Measurements from ENCODE around the gene SKAP1. TPM values are rescaled to one million over a fixed set of nuclear protein-coding genes. Genes with fewer than 3 reads are reported as not detected.

SKAP1 gene
- total and polyA plus RNA-seq, 2 of the 13 experiments (the other 11 are each of a cell fraction or from before 2014, with no cell fraction given) = 0.21 TPM; not detected in 1

DNA sequence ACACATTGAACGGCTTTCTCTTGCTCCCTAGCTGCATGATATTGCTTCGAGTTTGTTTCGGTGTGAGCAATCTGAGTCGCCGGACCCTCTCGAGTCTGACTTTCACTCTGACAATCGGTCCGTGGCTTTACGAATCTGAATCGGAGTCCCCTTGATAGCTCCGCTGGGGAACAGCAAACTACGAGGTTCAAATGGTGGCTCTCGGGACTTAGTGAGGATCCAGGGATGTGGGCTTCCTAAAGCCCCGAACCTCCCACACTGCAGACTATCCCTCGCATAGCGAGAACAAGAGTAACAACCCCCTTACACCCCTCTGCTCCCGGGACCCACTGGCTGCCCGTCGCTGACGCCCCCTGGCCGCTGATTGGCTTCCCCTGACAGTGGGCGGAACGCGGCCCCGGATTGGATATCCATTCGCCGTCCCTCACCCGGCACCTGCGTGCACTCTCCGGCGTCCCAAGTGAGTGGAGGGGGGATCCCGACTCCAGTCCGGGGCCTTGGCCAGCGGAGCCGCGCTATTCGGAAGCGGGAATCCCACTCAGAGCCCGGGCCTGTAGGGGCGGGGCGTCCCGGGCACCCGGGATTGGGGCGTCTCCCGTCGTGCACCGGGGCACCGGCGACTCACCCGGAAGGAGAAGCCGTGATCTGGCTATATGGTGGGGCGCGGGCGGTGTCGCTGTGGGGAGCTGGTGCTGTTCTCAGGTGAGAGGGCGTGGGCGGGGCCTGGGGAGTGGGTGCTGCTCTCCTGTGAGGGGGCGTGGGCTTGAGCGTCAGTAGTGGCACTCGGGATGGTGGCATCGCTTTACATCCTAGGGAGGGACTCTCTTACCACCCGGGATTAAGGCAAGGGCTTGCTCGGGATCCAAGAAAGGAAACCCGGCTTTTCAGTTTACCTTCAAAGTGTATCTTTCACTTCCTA, 322.6 kb downstream of the SKAP1 start, which contains the start of gene SNX11 (continued):
- TF ChIP-seq ZNF512 (CRISPR knock-in tag; IDR thresholded peaks at IDR 0.05) = no peak
- peak; percentile 97 for TF ChIP-seq THAP9 (CRISPR knock-in tag; IDR thresholded peaks at IDR 0.05; ENCODE audit: borderline replicate concordance)
- TF ChIP-seq CCAR2 (optimal IDR thresholded peaks at IDR 0.05; ENCODE audit: low read depth, low read length) = no peak
- TF ChIP-seq FOXA1 (IDR thresholded peaks at IDR 0.05) = no peak
- TF ChIP-seq FOXA1 (CRISPR knock-in tag; IDR thresholded peaks at IDR 0.05) = 0 out of 2 replicates have a peak, but pooled peaks have one; percentile 22
- peak; percentile 97 for TF ChIP-seq ELF4 (CRISPR knock-in tag; IDR thresholded peaks at IDR 0.05; ENCODE audit: borderline replicate concordance)
- TF ChIP-seq HES4 (CRISPR knock-in tag; IDR thresholded peaks at IDR 0.05; ENCODE audit: borderline replicate concordance) = no peak
- TF ChIP-seq, protein P1, sequence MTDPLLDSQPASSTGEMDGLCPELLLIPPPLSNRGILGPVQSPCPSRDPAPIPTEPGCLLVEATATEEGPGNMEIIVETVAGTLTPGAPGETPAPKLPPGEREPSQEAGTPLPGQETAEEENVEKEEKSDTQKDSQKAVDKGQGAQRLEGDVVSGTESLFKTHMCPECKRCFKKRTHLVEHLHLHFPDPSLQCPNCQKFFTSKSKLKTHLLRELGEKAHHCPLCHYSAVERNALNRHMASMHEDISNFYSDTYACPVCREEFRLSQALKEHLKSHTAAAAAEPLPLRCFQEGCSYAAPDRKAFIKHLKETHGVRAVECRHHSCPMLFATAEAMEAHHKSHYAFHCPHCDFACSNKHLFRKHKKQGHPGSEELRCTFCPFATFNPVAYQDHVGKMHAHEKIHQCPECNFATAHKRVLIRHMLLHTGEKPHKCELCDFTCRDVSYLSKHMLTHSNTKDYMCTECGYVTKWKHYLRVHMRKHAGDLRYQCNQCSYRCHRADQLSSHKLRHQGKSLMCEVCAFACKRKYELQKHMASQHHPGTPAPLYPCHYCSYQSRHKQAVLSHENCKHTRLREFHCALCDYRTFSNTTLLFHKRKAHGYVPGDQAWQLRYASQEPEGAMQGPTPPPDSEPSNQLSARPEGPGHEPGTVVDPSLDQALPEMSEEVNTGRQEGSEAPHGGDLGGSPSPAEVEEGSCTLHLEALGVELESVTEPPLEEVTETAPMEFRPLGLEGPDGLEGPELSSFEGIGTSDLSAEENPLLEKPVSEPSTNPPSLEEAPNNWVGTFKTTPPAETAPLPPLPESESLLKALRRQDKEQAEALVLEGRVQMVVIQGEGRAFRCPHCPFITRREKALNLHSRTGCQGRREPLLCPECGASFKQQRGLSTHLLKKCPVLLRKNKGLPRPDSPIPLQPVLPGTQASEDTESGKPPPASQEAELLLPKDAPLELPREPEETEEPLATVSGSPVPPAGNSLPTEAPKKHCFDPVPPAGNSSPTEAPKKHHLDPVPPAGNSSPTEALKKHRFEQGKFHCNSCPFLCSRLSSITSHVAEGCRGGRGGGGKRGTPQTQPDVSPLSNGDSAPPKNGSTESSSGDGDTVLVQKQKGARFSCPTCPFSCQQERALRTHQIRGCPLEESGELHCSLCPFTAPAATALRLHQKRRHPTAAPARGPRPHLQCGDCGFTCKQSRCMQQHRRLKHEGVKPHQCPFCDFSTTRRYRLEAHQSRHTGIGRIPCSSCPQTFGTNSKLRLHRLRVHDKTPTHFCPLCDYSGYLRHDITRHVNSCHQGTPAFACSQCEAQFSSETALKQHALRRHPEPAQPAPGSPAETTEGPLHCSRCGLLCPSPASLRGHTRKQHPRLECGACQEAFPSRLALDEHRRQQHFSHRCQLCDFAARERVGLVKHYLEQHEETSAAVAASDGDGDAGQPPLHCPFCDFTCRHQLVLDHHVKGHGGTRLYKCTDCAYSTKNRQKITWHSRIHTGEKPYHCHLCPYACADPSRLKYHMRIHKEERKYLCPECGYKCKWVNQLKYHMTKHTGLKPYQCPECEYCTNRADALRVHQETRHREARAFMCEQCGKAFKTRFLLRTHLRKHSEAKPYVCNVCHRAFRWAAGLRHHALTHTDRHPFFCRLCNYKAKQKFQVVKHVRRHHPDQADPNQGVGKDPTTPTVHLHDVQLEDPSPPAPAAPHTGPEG (CRISPR knock-in tag; IDR thresholded peaks at IDR 0.05) = peak; percentile 15; the same call in 1 of the 2 replicates
- TF ChIP-seq ATRX (CRISPR knock-in tag; IDR thresholded peaks at IDR 0.05; ENCODE audit: borderline replicate concordance) = no peak
- TF ChIP-seq, protein P2, sequence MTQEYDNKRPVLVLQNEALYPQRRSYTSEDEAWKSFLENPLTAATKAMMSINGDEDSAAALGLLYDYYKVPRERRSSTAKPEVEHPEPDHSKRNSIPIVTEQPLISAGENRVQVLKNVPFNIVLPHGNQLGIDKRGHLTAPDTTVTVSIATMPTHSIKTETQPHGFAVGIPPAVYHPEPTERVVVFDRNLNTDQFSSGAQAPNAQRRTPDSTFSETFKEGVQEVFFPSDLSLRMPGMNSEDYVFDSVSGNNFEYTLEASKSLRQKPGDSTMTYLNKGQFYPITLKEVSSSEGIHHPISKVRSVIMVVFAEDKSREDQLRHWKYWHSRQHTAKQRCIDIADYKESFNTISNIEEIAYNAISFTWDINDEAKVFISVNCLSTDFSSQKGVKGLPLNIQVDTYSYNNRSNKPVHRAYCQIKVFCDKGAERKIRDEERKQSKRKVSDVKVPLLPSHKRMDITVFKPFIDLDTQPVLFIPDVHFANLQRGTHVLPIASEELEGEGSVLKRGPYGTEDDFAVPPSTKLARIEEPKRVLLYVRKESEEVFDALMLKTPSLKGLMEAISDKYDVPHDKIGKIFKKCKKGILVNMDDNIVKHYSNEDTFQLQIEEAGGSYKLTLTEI (CRISPR knock-in tag; conservative IDR thresholded peaks at IDR 0.05) = no peak
- TF ChIP-seq MLX (CRISPR knock-in tag; IDR thresholded peaks at IDR 0.05) = no peak
- TF ChIP-seq ZNF598 (CRISPR knock-in tag; IDR thresholded peaks at IDR 0.05; ENCODE audit: borderline replicate concordance) = peak; percentile 84; the same call in 1 of the 2 replicates
- TF ChIP-seq ZNF546 (CRISPR knock-in tag; conservative IDR thresholded peaks at IDR 0.05) = no peak; the same call in 1 of the 2 replicates

All from HepG2 (cell line).